DND-41 (cell line): Measurements from ENCODE around the gene INPP5J.

ENCODE experiments used
- ATAC-seq: fragments of 200-7000 bp; cut with Tn5 transposase; 3 replicates; pipeline ENCODE4 v1.9.1; 2021; ENCODE audit warnings: low read depth; ENCODE audit not compliant: insufficient read depth
- DNase-seq: peaks from one replicate; pipeline ENCODE4 v3.0.0-alpha.2; 2020
- H2AFZ ChIP-seq: 2 replicates; pipeline ENCODE4 v1.6.0; 2012; ENCODE audit warnings: low read depth, low read length
- H3K27ac ChIP-seq: 2 replicates; pipeline ENCODE4 v1.5.1; 2012; ENCODE audit warnings: low read length, inconsistent platforms
- H3K27me3 ChIP-seq: fragments of 200-600 bp; sonication (generic); 2 replicates; pipeline ENCODE4 v1.6.0; 2012; ENCODE audit warnings: low read length, mild to moderate bottlenecking, inconsistent platforms; ENCODE audit not compliant: insufficient read depth, poor library complexity
- H3K36me3 ChIP-seq: 2 replicates; pipeline ENCODE4 v1.5.1; 2012; ENCODE audit warnings: low read length, inconsistent platforms; ENCODE audit not compliant: insufficient read depth
- H3K4me1 ChIP-seq: 2 replicates; pipeline ENCODE4 v1.5.1; 2012; ENCODE audit warnings: mild to moderate bottlenecking, low read length; ENCODE audit not compliant: insufficient read depth
- H3K4me2 ChIP-seq: 2 replicates; pipeline ENCODE4 v1.6.0; 2012; ENCODE audit warnings: mild to moderate bottlenecking, moderate library complexity, low read length, inconsistent platforms; ENCODE audit not compliant: insufficient read depth
- H3K4me3 ChIP-seq, 2 experiments: fragments of 200-600 bp in 1 of 2; shearing (Covaris generic) in 1 of 2; 2 replicates each; pipeline ENCODE4 v1.5.1; 2012 to 2016; ENCODE audit warnings: inconsistent platforms in 2 of 2, low read length in 2 of 2, mild to moderate bottlenecking in 2 of 2, low read depth in 1 of 2, moderate library complexity in 1 of 2
- H3K79me2 ChIP-seq: 2 replicates; pipeline ENCODE4 v1.6.0; 2012; ENCODE audit warnings: low read length, inconsistent platforms; ENCODE audit not compliant: insufficient read depth
- H3K9ac ChIP-seq: 2 replicates; pipeline ENCODE4 v1.6.0; 2012; ENCODE audit warnings: low read depth, mild to moderate bottlenecking, inconsistent platforms, low read length, moderate library complexity
- H3K9me3 ChIP-seq: 2 replicates; pipeline ENCODE4 v1.5.1; 2012; ENCODE audit warnings: low read length, moderate library complexity, mild to moderate bottlenecking, inconsistent platforms; ENCODE audit not compliant: insufficient read depth, severe bottlenecking
- H4K20me1 ChIP-seq: 2 replicates; pipeline ENCODE4 v1.6.0; 2012; ENCODE audit warnings: low read length; ENCODE audit not compliant: insufficient read depth
- CTCF ChIP-seq: IDR thresholded peaks from 2 replicates; pipeline ENCODE4 v1.5.1; 2012; ENCODE audit warnings: borderline replicate concordance, low read length, moderate library complexity, mild to moderate bottlenecking; ENCODE audit not compliant: poor library complexity, severe bottlenecking; ENCODE audit errors: extremely low read depth
- EZH2 ChIP-seq: IDR thresholded peaks from 3 replicates; pipeline ENCODE4 v1.6.1; 2012; ENCODE audit warnings: borderline replicate concordance, low read depth, mild to moderate bottlenecking, moderate library complexity, low read length, inconsistent platforms; ENCODE audit not compliant: severe bottlenecking

Gene INPP5J

GRCh38 chr22:31087744-31088215 is 35.0 kb upstream of the INPP5J start:
- TF ChIP-seq CTCF = no peak
- no peak for TF ChIP-seq EZH2
- Histone ChIP-seq H3K79me2 (peaks cover 13% of the 10 kb centered on the region), H4K20me1 (no peaks in the 10 kb centered on the region; the same call in 1 of the 2 replicates), H3K36me3 (peaks cover 58% of the 10 kb centered on the region), H3K9ac (no peak overlapping the region), H3K9me3 (no peaks in the 10 kb centered on the region), H3K4me2 (no peak overlapping the region), H2AFZ (no peak overlapping the region), H3K4me1 (peaks cover 28% of the 10 kb centered on the region), H3K4me3 (no peak overlapping the region), H3K27me3 (no peaks in the 10 kb centered on the region), H3K27ac (no peak overlapping the region)
- no peak for ATAC-seq
- DNase-seq = no peak

- DNase-seq (no peak), ATAC-seq (no peak)
- Histone ChIP-seq H4K20me1 (no peaks in the 10 kb centered on the region; the same call in 1 of the 2 replicates), H3K9me3 (no peaks in the 10 kb centered on the region), H3K4me2 (no peak overlapping the region), H3K79me2 (peaks cover 12% of the 10 kb centered on the region), H3K4me3 (no peak overlapping the region), H3K36me3 (peaks cover 60% of the 10 kb centered on the region), H3K9ac (no peak overlapping the region), H3K4me1 (peaks cover 22% of the 10 kb centered on the region), H3K27ac (no peak overlapping the region), H2AFZ (no peak overlapping the region), H3K27me3 (no peaks in the 10 kb centered on the region)
- TF ChIP-seq EZH2 (no peak), CTCF (no peak)
Observed at GRCh38 chr22:31088233-31088986, 34.4 kb upstream of the INPP5J start.

GRCh38 chr22:31089160-31090100 is 33.3 kb upstream of the INPP5J start:
- Histone ChIP-seq H3K9ac (no peak overlapping the region), H4K20me1 (no peaks in the 10 kb centered on the region; the same call in 1 of the 2 replicates), H3K27ac (no peak overlapping the region), H3K4me1 (peaks cover 12% of the 10 kb centered on the region), H3K4me2 (no peak overlapping the region), H3K9me3 (no peaks in the 10 kb centered on the region), H3K4me3 (no peak overlapping the region), H3K79me2 (peaks cover 2% of the 10 kb centered on the region), H3K36me3 (peaks cover 58% of the 10 kb centered on the region), H3K27me3 (no peaks in the 10 kb centered on the region), H2AFZ (no peak overlapping the region)
- ATAC-seq = no peak
- peak; percentile 32 for DNase-seq
- TF ChIP-seq CTCF (peak; percentile 68), EZH2 (no peak)
